Right hindlimb (tissue), 1 donor: ENCODE measurements around the gene NME7.
"Not testable (repeated sequence)": the region's sequence is repeated elsewhere in the genome, so short reads cannot be mapped to it uniquely, and the experiment has no call there.

ENCODE experiments used
- DNase-seq: peaks from one replicate; pipeline ENCODE4 v3.0.0-alpha.2; 2018

The NME7 gene

GRCh38 chr1:169339773-169340172, 27.8 kb downstream of the NME7 start:
- DNase-seq = no peak

DNA sequence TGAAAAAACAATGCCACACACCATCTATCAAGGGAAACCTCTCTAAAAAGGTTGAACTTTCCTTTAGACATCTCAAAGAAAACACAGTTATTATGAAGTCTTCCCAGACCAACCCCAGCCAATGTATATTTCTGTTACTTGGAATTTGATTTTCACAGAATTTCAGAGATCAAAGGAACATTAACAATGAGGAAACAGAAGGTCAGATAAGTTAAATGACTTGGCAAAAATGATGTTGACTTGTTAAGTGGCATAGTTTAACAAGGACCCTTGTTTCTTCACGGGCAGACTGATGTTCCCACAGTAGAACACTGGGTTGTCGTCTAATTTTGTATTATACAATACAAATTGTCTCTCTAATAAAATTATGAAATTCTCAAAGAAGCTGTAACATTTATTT, 29.0 kb downstream of the NME7 start:
- no peak for DNase-seq

DNA sequence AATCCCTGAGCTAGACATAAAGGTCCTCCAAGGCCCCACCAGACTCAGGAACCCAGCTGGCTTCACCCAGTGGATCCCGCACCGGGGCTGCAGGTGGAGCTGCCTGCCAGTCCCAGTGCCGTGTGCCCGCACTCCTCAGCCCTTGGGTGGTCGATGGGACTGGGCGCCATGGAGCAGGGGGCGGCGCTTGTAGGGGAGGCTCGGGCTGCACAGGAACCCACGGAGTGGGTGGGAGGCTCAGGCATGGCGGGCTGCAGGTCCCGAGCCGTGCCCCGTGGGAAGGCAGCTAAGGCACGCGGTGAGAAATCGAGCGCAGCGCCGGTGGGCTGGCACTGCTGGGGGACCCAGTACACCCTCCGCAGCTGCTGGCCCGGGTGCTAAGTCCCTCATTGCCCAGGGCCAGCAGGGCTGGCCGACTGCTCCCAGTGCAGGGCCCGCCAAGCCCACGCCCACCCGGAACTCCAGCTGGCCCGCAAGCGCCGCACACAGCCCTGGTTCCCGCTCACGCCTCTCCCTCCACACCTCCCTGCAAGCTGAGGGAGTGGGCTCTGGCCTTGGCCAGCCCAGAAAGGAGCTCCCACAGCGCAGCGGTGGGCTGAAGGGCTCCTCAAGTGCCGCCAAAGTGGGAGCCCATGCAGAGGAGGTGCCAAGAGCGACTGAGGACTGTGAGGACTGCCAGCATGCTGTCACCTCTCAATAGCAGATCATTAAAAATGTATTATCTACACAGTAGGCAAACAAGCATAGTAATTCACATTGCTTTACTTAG, 30.5 kb downstream of the NME7 start:
- DNase-seq = not testable (repeated sequence)

DNA sequence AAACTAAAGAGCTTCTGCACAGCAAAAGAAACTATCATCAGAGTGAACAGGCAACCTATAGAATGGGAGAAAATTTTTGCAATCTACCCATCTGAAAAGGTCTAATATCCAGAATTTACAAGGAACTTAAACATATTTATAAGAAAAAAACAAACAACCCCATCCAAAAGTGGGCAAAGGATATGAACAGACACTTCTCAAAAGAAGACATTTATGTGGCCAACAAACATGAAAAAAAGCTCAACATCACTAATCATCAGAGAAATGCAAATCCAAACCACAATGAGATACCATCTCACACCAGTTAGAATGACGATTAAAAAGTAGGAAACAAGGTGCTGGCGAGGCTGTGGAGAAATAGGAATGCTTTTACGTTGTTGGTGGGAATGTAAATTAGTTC, 32.9 kb downstream of the NME7 start:
- not testable (repeated sequence) for DNase-seq

- DNase-seq = no peak
Measured at GRCh38 chr1:169330927-169331326, 36.7 kb downstream of the NME7 start.

DNA sequence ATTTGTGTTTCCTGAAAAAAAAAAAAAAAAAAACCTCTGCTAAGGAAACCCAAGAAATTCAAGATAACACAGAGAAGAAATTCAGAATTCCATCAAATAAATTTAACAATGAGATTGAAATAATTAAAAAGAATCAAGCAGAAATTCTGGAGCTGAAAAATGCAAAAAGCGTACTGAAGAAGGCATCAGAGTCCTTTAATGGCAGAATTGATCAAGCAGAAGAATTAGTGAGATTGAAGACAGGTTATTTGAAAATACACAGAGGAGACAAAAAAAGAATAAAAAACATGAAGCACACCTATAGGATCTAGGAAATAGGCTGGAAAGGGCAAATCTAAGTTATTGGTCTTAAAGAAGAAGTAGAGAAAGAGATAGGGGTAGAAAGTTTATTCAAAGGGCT, 38.2 kb downstream of the NME7 start:
- DNase-seq = no peak

- no peak for DNase-seq
Measured at GRCh38 chr1:169327875-169328274, 39.7 kb downstream of the NME7 start.

- DNase-seq = no peak
Measured at GRCh38 chr1:169326956-169327268, 40.7 kb downstream of the NME7 start.

DNA sequence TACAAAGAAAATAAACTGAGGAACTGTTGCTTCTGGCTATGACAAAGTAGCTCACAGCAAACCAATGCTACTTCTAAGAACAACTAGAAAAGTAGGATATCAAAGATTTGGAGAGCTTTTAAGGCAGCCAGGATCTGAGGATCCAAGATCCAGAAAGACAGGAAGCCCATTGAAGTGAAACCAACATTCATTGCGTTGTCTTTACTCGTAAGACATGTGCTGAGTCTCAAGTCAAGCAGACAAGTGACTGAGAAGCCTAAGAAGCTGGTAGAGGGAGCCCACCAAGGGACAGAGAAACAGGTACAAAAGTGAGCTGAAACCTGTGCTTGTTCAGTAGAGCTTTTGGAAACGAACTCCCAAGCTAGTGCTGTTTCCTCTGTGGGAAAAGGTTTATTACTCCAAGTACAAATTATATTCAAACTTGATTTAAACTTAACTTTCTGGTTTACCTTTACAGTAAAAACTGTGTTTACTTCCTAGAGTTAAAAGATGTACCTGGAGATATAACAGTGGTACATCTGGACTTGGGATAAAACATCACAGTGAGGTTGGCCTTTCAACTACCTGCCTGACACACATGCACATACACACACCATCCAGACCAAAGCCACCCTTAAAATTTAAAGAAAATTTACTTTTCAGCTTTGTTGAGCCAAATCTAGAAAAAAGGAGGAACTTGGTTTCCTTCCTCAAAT, 41.2 kb downstream of the NME7 start:
- no peak for DNase-seq

- no peak for DNase-seq
Measured at GRCh38 chr1:169325117-169325516, 42.5 kb downstream of the NME7 start.

DNA sequence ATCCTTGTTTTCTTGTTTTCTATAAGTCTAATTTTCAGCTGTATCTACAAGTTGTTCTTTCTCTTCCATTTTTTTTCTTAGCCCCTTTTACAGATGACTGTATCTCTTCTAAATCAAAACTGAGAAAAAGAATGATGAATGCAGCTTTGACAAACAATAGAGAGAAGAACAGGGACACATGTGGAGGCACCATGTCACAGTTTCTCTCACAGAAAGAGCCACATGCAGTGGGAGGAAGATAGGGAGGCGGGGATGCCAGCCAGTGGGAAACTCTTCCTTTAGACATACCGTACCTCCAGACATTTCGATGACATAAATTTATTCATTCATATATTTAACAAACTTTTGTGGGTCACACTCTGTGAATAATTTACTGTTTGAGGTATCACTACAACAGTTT, 45.5 kb downstream of the NME7 start:
- DNase-seq = no peak

- no peak for DNase-seq
Measured at GRCh38 chr1:169321539-169321938, 46.1 kb downstream of the NME7 start.

DNA sequence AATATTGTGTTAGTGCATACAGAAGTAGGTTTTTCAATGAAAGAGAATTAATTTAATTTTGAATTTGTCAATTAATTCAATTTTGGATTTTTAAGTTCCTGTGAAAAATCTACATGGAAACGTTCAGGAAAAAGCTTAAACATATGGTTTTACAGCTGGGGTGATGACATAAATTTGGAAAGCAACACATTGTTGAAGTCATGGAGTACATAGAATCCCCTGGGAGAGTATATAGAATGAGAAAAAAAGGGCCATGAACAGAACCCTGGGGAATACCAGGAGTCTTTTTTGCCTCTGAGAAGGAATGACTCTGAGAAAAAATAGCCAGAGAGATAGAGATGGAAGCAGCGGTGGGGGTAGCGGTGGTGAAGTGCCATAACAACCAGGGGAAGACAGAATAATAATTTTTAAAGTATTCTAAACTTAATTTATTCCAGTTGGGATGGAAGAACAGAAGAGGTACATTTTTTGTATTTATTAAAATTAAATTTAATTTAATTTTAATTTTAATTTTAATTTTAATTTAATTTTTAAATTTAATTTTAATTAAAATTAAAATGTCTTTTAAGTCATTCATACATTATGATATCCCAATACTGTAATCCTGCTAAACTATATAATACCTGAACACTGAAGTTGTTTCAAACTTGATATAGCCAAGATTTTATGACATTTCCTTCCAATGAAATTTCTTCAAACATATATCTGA, 48.9 kb downstream of the NME7 start:
- DNase-seq = no peak

DNA sequence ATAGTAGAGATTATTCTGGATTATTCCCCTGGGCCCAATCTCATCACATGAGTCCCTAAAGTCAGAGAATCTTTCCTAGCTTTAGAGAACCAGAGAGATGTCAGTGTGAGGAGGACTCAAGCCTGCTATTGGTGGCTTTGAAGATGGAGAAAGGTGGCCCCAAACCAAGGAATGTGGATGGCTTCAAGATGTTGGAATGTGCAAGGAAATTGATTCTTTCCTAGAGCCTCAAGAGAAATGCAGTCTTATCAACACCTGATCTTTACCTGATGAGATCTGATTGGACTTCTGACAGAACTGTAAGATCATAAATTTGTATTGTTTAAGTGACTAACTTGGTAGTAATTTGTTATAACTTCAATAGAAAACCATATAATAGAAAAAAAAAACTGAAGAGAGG, 51.0 kb downstream of the NME7 start:
- DNase-seq = no peak

DNA sequence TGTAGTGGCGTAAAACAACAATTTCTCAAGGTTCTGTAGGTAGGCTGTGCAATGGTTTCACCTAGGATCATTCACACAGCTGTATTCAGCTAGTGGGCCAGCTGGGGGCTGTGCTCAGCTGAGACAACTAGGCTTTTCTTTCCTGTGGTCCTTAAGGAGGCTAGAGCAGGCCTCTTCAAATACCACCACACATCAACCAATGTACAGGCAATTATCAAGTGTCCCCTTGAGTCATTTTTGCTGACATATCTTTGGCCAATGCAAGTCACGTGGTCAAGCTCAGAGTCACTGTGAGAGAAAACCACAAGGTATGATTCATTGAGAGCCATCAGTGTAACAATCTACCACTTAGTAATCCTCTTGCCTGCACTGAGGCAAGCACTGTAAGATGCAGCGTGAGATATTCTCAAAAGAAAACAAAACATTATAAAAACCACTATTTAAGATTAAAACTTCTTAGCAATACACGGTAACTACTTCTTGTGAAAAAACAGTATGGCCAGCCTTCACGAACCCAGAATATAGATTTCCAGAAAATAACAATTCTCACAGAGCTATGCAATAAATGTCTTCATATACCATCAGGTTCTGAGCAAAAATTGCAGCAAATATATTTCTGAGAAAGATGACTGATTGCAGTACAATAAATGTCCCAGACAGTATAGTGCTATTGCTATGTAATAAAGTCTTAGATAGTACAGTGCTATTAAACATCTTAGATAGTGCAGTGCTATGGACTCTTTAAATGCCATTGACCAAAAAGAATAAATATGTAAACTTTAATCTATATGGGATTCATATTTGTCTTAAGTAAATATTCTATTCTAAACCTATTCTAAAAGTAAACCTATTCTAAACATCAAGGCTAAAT, 55.3 kb downstream of the NME7 start:
- no peak for DNase-seq

DNA sequence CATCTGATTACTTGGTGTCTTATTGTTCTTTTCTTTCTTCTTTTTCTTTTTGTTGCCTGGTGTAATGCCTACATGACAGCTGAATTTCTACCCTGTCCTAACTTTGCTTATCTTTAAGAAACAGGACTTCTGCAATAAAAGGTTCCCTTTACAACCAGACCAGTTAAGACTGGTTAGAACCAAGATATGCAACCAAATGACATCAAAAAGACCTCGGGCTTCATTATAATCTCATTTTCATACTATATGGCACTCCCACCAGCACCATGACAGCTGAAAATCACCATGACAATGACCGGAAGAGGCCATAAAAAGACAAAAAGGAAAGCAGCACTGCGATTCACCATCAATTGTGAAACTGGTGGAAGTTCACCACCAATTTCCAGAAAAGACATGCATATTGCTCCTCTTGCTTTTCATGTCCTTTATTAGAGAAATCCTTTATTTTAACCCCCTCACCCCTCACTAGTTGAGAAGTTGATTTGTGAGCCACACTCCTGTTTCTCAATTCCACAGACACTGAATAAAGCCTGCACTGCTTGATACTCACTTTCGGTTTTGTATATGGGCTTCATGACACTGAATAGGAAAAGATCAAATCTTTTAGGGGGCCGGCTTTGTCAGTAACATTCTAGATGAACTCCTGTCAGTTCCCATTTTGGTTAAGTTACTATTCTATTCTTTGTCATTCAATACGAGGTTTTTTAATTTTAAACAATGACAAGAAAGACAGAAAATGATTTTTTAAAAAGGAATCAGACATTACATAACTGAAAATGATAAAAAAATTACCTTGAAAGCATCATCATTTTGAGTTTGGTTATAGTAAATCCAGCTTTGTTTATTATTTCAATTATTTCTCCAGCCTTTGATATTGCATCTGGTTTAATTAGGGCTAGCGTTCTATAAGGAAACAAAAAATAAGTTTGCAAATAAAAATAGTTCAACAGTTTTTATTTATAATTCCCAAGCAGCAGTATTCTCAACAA, 58.1 kb downstream of the NME7 start:
- DNase-seq = no peak

GRCh38 chr1:169308313-169309039, 59.1 kb downstream of the NME7 start:
- no peak for DNase-seq

GRCh38 chr1:169307176-169307575, 60.4 kb downstream of the NME7 start:
- DNase-seq = no peak

GRCh38 chr1:169305948-169306347, 61.6 kb downstream of the NME7 start:
- no peak for DNase-seq

- no peak for DNase-seq
Measured at GRCh38 chr1:169305356-169305755, 62.2 kb downstream of the NME7 start.

- DNase-seq = no peak
Measured at GRCh38 chr1:169300854-169301253, 66.7 kb downstream of the NME7 start.
